MG63 (cell line): Measurements from ENCODE around the gene CDV3. TPM values are rescaled to one million over a fixed set of nuclear protein-coding genes. Genes with fewer than 3 reads are reported as not detected.

ENCODE experiments used
- DNase-seq: peaks from one replicate; pipeline ENCODE4 v3.0.0-alpha.2; 2020
- H3K27me3 ChIP-seq: fragments of 250-450 bp; sonication (Bioruptor Pico); 2 replicates; pipeline ENCODE4 v1.5.1; 2020; ENCODE audit warnings: mild to moderate bottlenecking, moderate library complexity
- H3K36me3 ChIP-seq: fragments of 250-450 bp; sonication (Bioruptor Pico); 2 replicates; pipeline ENCODE4 v1.5.1; 2020; ENCODE audit warnings: mild to moderate bottlenecking, moderate library complexity
- H3K4me3 ChIP-seq: fragments of 250-450 bp; sonication (Bioruptor Pico); 2 replicates; pipeline ENCODE4 v1.5.1; 2020; ENCODE audit warnings: mild to moderate bottlenecking, moderate library complexity
- H3K9me3 ChIP-seq: fragments of 250-450 bp; sonication (Bioruptor Pico); 2 replicates; pipeline ENCODE4 v1.5.1; 2020; ENCODE audit warnings: mild to moderate bottlenecking, moderate library complexity
- total RNA-seq: library from RNA; depleted of rRNA; stranded (reverse); fragments of >200 nt; shearing (Covaris generic); gene quantifications from 2 replicates; pipeline ENCODE4 v1.2.3, GENCODE V29; 2014; ENCODE audit warnings: low replicate concordance

CDV3 gene
- total RNA-seq, 1 experiment from 2014 or later: 136 TPM

DNA sequence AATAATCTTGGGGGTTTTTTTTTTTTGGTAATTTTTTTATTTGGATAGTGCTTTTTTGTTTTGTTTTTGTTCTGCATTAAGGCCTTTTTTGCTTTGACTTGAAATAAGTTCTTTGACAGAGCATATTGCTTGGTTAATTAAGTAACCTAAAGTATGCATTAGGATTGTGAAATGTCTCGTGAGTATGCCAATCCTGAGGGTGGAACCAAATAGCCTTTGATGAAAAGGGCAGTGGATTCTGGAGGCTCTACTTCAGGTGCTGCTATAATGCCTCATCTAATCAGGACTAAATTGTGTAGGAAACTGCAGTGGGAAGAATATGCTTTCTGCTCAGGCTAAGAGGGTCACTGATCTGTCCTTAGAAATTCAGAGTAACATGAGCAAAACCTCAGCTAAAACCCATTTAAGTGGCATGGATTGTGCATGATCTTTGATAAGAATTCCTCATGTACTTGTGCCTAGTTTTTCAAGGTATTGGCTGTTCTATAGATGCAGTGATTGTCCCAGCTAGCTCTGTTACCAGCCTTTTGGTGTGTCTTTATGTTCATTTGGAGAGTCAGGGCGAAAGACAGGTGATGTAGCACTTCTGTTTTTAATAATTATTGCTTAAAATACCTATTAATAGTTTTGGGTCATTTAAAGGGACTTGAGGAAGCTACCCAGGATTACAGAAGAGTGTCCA, 15.4 kb downstream of the CDV3 start:
- Histone ChIP-seq H3K4me3 (no peak overlapping the region), H3K9me3 (no peaks in the 10 kb centered on the region), H3K27me3 (no peaks in the 10 kb centered on the region), H3K36me3 (peaks cover 70% of the 10 kb centered on the region)
- DNase-seq: no peak

GRCh38 chr3:133589503-133589902, 16.0 kb downstream of the CDV3 start:
- no peak for DNase-seq
- Histone ChIP-seq H3K36me3 (peaks cover 64% of the 10 kb centered on the region), H3K9me3 (no peaks in the 10 kb centered on the region)

DNA sequence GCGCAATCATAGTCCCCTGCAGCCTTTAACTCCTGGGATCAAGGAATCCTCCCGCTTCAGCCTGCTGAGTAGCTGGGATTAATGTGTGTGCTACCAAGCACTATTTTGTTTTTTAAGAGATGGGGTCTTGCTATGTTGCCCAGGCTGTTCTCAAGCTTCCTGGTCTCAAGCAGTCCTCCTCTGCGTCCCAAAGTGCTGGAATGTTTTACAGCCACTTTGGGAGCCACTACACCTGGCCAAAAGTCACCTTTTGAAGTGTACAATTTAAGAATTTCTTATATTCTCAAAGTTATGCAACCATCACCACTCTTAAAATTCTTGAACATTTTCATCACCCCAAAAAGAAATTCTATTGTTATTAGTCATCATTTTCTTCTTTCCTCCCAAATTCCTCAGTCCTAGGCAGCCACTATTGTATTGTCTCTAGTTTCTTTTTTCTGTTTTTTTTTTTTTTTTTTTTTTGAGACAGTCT, 17.8 kb downstream of the CDV3 start:
- Histone ChIP-seq H3K36me3 (peaks cover 46% of the 10 kb centered on the region), H3K9me3 (no peaks in the 10 kb centered on the region), H3K4me3 (no peak overlapping the region), H3K27me3 (no peaks in the 10 kb centered on the region)
- DNase-seq: no peak

More at GRCh38 chr3:133589503-133589902, 16.0 kb downstream of the CDV3 start:
- no peak overlapping the region for H3K4me3 ChIP-seq
- H3K27me3 ChIP-seq: no peaks in the 10 kb centered on the region

DNA sequence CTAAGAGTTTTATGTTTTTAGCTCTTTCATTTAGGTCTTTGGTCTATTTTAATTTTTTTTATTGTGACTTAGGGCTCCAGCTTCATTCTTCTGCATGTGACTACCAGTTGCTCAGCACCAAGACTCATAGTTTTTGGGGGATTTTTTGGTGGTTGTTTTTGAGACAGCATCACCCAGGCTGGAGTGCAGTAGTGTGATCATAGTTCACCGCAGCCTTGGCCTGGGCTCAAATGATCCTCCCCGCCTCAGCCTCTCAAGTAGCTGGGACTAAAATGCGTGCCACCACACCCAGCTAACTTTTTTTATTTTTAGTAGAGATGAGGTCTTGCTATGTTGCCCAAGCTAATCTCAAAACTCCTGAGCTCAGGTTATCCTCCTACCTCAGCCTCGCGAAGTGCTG, 19.4 kb downstream of the CDV3 start:
- H3K36me3 ChIP-seq: peaks cover 33% of the 10 kb centered on the region
- no peak overlapping the region for H3K4me3 ChIP-seq
- H3K9me3 ChIP-seq: no peaks in the 10 kb centered on the region
- DNase-seq: peak; percentile 24
- no peaks in the 10 kb centered on the region for H3K27me3 ChIP-seq

GRCh38 chr3:133593243-133593642, 19.8 kb downstream of the CDV3 start:
- Histone ChIP-seq H3K27me3 (no peaks in the 10 kb centered on the region), H3K9me3 (no peaks in the 10 kb centered on the region), H3K36me3 (peaks cover 31% of the 10 kb centered on the region), H3K4me3 (no peak overlapping the region)
- DNase-seq: no peak

GRCh38 chr3:133595341-133595740, 21.9 kb downstream of the CDV3 start:
- Histone ChIP-seq H3K27me3 (no peaks in the 10 kb centered on the region), H3K4me3 (no peak overlapping the region), H3K36me3 (peaks cover 26% of the 10 kb centered on the region), H3K9me3 (no peaks in the 10 kb centered on the region)
- DNase-seq: peak; percentile 41

DNA sequence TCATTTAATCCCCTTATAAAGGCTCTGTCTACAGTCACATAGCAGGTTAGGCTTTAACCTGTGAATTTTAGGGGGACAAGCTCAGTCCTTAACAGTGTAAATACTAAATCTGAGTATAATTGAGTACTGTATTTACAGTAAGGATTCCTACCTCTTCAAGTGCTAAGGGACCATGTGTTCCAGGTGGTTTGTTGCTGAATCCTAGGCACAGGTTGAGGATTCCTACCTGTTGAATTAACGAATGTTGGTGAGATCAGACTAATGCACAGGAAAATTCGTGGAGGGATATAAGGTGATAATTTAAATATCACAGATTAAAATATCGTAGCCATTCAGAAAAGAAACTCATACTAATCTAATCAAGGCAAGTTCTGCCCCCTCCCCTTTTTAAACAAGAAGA, 24.9 kb downstream of the CDV3 start:
- Histone ChIP-seq H3K27me3 (no peaks in the 10 kb centered on the region), H3K4me3 (no peak overlapping the region), H3K36me3 (peaks cover 42% of the 10 kb centered on the region), H3K9me3 (no peaks in the 10 kb centered on the region)
- no peak for DNase-seq

DNA sequence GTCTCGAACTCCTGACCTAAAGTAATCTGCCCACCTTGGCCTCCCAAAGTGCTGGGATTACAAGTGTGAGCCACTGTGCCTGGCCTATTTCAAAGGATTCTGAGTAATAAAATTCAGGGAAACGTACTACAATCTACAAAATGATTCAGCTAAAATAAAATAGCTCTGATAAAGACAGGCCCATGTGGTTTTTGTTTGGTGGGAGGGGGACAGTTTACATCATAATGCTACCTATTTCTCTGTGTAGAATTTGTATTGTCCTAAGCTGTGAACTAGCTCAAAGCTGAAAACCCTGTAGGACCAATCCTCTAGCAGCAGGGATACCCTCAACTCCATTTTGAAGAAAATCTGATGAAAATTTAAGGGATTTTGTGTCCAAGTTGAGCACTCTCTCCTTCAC, 25.8 kb downstream of the CDV3 start:
- Histone ChIP-seq H3K27me3 (no peaks in the 10 kb centered on the region), H3K36me3 (peaks cover 48% of the 10 kb centered on the region), H3K4me3 (no peak overlapping the region), H3K9me3 (no peaks in the 10 kb centered on the region)
- DNase-seq: no peak

DNA sequence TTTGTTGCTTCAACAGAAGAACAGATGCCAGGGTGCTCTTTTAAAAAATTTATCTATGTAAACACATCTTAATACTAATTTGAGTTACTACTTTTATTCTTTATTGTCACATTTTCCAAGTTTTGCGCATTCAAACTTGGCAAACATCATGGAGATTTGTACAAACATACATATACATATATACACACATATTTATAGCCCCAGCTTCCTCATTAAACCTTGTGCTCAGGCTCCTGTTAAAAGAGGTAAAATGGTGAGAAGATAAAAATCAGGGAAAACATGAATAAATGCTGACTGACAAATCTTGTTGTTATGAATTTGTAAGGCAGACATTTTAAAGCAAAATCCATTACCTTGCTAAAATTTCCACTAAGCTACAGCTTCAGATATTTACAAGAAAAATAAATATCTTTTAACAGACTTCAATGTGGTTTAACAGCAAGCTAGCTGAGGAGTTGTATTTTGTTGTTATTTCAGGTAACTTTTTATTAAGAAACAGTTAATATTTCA, 27.1 kb downstream of the CDV3 start:
- no peak for DNase-seq
- Histone ChIP-seq H3K9me3 (no peaks in the 10 kb centered on the region), H3K4me3 (no peak overlapping the region), H3K36me3 (peaks cover 58% of the 10 kb centered on the region), H3K27me3 (no peaks in the 10 kb centered on the region)

DNA sequence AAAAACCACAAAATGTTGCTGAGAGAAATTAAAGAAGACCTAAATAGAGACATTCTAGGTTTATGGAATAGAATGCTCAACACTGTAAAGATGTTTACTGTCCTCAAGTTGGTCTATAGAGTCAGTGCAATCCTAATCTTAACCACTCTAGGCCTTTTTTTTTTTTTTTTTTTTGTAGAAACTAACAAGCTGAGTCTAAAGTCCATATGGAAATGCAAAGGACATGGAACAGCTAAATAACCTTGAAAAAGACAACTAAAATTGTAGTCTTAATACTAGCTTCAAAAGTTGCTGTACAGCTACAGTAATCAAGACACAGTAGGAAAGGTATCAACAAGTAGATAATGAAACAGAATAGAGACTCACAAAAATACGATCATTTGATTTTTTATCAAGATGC, 32.9 kb downstream of the CDV3 start:
- peaks cover 78% of the 10 kb centered on the region for H3K36me3 ChIP-seq
- no peak overlapping the region for H3K4me3 ChIP-seq
- H3K27me3 ChIP-seq: no peaks in the 10 kb centered on the region
- no peaks in the 10 kb centered on the region for H3K9me3 ChIP-seq
- no peak for DNase-seq

GRCh38 chr3:133606902-133607301, 33.4 kb downstream of the CDV3 start:
- H3K4me3 ChIP-seq: no peak overlapping the region
- H3K36me3 ChIP-seq: peaks cover 76% of the 10 kb centered on the region
- H3K27me3 ChIP-seq: no peaks in the 10 kb centered on the region
- H3K9me3 ChIP-seq: no peaks in the 10 kb centered on the region
- DNase-seq: no peak

- no peak for DNase-seq
- Histone ChIP-seq H3K4me3 (no peak overlapping the region), H3K9me3 (no peaks in the 10 kb centered on the region), H3K36me3 (peaks cover 76% of the 10 kb centered on the region), H3K27me3 (no peaks in the 10 kb centered on the region)
Observed at GRCh38 chr3:133607816-133608215, 34.3 kb downstream of the CDV3 start.

GRCh38 chr3:133608388-133608787, 34.9 kb downstream of the CDV3 start:
- Histone ChIP-seq H3K27me3 (no peaks in the 10 kb centered on the region), H3K4me3 (no peak overlapping the region), H3K36me3 (peaks cover 80% of the 10 kb centered on the region), H3K9me3 (no peaks in the 10 kb centered on the region)
- no peak for DNase-seq

DNA sequence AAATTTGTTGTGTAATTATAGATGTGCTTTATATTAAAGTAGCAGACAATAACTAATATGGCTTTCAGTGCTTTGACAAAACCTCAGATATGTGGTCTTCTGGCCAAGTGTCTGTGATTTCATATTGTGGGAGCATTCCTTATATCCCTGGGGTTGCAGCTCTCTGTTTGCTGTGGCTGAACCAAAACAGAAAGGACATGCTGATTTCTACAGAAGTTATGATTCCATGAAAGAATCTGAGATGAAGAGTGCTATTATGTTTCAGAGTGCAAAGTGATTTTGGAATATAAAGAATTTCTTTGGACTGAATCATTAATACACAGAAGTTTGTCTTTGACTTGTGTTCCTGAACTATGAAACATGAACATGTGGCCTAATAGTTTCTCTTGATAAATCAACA, 36.5 kb downstream of the CDV3 start:
- no peak for DNase-seq
- H3K27me3 ChIP-seq: no peaks in the 10 kb centered on the region
- peaks cover 80% of the 10 kb centered on the region for H3K36me3 ChIP-seq
- no peak overlapping the region for H3K4me3 ChIP-seq
- no peaks in the 10 kb centered on the region for H3K9me3 ChIP-seq

DNA sequence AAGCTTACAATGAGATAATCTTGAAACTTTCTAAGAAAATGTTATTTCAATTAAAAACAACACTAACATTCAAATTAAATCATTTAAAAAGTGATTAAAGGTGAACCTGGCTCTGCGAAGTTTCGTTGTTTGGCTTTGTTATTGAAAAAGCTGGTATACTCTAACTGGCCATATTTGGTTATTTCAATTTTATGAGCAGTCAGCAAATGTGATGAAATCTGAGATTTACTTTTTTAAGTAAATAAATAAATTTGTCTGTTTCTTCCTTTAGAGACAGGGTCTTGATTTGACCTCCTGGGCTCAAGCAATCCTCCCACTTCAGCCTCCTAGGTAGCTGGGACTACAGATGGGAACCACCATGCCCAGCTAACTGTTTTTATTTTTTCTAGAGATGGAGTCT, 38.0 kb downstream of the CDV3 start:
- H3K27me3 ChIP-seq: no peaks in the 10 kb centered on the region
- DNase-seq: no peak
- H3K4me3 ChIP-seq: no peak overlapping the region
- no peaks in the 10 kb centered on the region for H3K9me3 ChIP-seq
- H3K36me3 ChIP-seq: peaks cover 87% of the 10 kb centered on the region

- no peaks in the 10 kb centered on the region for H3K27me3 ChIP-seq
- DNase-seq: no peak
- peaks cover 79% of the 10 kb centered on the region for H3K36me3 ChIP-seq
- no peak overlapping the region for H3K4me3 ChIP-seq
- no peaks in the 10 kb centered on the region for H3K9me3 ChIP-seq
Observed at GRCh38 chr3:133620066-133620784, 46.7 kb downstream of the CDV3 start.

GRCh38 chr3:133627789-133628188, 54.3 kb downstream of the CDV3 start:
- no peak for DNase-seq
- Histone ChIP-seq H3K4me3 (no peak overlapping the region), H3K9me3 (no peaks in the 10 kb centered on the region), H3K36me3 (peaks cover 90% of the 10 kb centered on the region), H3K27me3 (no peaks in the 10 kb centered on the region)

DNA sequence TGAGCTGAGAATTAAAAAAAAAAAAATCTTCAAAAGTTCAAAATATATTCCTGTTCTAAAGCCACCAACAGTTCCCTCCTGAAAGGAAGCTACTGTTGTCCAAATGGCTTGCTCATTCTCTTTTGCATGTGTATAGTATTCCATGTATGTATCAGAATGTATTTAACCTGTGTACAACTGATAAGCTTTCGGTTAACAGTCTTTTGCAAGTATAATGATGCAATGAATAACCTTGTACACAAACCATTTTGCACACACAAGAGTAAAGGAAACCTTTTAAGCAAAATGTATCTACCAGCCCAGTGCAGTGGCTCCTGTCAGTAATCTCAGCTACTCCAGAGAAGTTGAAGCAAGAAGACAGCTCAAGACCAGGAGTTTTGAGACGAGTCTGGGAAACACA, 55.7 kb downstream of the CDV3 start:
- no peak for DNase-seq
- peaks cover 91% of the 10 kb centered on the region for H3K36me3 ChIP-seq
- no peaks in the 10 kb centered on the region for H3K9me3 ChIP-seq
- H3K4me3 ChIP-seq: no peak overlapping the region
- no peaks in the 10 kb centered on the region for H3K27me3 ChIP-seq
